Measurements from ENCODE around the gene CD93. TPM values are rescaled to one million over a fixed set of nuclear protein-coding genes. Genes with fewer than 3 reads are reported as not detected.

CD93 gene
- total RNA-seq, 1 experiment from 2014 or later = not detected

DNA sequence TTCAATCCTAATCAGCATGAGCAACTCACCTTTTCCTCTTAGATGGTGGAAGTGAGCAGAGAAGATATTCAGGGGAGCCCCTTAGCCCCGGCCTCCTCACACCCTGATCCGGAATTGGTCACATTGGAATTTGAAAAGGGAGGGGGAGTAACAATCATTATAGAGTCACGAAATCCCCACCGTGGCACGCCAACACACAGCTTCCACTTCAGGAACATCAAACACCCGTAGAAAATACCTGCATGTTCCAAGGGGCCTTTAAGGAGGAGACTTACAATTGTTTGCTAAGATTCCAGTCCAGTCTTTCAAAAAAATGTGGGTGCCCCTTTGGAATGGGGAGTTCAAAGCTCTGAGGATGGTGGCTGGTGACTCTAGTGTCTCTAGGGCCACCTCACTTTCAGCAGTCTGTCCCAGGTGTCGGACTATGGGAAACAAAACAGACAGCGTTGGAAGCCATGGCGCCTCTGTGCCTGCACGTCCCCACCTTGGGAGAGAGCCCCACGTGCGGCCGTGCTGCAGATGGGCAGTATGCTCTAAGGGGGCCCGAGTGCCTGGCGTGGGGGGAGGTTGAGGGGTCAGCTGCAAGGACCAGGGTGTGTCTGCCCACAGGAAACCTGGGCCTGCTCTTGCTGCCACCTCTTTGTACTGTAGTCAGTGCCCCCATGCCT lies 2.4 kb downstream of the CD93 start:
- no peak for DNase-seq (ENCODE audit: low spot score)

DNA sequence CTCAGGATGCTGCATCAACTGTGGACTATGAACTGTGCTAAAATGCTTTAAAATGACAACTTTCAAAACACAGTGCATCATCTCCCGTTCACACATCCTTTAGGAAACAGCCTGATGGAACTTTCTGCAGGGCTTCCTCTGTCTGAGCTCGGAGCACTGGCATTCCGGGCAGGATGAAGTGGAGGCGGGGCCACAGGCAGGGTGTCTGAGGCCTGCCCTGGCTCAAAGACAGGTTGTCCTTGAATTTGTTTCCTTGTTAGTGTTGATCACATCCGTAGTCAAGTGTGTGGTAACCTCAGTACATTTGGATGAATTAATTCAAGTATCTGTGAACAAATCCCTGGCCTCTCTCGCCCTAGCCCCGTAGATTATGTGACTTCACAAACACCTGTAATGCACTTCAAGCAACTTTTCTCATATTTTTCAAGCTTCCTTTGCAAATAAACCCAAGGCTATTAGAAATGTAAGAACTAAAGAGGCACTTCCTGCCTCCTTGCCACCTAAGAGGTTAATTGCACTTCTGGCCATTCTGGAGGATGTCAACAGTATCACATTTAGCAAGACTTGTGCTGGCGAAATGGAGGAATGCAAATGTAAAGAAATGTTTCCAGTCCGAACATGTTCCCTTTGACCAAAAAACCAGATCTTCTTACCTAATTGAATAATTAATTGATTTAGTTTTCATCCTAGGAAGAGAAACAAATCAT lies 3.1 kb downstream of the CD93 start:
- no peak for DNase-seq (ENCODE audit: low spot score)

DNA sequence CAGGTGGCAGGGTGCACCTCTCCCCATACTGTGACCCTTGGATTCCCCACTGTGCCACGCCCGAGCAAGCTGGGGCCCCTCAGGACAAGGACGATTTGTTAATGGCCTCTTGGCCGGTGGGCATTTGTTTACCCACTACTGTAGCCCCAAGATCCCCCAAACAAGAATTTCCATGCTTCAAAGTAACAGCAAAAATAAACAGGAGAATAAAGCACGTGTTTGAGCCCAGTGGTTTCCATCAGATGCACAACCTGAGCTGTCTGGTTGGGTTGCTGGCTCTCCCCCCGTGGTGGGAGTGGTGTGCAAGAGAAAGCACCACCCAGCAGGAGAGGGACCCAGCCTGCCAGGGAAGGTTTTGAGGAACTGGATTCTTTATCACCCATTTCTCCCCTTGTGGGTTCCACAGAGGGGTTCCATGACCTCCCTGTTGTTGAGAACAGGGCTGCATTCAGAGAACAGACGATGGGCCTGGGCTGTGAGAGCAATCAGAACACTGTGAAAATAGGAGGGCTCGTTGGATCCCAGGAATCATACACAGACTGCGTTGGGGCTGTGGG lies 4.8 kb downstream of the CD93 start:
- DNase-seq (ENCODE audit: low spot score) = no peak

DNA sequence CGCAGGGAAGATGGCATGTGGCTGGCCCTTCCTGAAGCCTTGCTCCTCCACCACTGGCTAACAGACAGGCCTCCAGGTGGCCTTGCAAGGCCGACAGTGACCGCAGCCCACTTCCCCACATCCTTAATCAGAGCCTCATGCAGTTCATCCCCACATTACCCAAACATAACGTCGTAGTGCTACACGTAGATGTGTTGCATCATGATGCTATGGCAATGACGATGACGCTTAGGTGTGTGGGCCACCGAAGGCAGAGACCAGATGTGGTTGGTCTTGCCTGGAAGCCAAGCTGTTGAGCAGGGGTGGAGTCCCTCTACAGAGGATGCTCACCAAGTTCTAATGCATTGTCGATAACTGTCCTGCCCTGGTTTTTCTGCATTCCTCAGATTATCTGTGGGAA lies 5.6 kb downstream of the CD93 start:
- no peak for DNase-seq (ENCODE audit: low spot score)

DNA sequence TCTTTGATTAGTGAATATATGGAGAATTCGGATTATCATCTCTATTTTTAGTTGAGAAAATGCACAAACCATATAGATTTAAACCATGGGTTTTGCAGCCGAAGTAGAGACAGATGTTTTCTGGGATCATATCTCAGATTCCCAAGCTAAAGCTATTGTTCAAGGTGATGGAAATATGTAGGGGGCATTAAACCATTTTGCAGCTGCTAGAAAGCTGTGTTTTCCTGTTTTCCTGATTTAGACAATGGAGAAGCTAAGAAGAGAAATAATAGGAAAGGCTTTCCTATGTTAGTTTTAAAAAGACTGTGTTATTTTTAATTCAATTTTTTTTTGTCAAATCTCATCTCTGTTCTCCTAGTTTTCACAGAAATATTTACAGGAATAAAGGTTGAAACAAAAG lies 6.2 kb downstream of the CD93 start:
- no peak for DNase-seq (ENCODE audit: low spot score)

DNA sequence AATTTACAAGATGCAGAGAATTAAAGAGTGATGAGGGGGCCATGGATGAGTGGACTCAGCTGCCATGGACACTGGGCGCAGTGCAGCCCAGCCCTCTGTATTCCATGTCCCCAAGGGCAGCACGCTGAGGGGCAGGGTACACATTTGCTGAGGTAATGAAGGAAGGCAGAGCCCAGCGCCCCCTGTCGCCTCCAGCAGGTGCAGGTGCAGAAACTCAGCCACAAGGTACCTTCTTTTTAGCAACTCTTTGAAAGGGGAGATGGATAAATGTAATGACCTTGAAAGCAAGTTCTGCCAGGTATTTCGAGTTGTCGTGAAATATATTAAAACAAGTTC lies 7.1 kb downstream of the CD93 start:
- DNase-seq (ENCODE audit: low spot score) = no peak

DNA sequence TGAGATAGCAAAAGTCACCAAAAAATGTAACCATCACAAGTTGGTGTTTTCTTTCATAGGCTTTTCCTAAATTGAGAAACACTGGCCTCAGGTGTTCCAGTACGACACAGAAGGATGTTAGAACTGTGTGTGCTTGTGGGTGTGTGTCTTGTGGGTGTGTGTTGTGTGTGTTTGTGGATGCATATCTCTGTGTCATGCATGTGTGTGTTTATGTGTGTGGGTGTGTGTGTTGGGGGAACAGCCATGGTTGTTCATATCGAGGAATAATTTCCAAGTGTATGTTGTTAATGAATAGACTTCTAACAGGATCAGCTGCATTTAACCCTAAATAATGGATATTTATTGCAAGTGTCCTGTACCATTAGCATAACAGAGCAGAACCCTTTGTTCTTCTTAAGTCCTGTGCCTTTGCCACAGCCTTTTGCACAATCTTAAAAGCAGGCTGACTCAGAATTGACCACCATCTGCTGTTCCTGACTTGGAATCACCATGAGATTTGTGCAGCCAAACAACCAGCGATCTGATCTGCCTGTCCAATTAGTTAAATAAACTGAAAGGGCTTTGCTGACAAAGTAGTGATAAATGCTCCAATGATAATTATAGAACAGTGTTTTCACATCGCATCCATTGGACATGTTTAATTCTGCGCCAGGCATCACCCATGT lies 7.6 kb downstream of the CD93 start:
- DNase-seq (ENCODE audit: low spot score) = no peak

DNA sequence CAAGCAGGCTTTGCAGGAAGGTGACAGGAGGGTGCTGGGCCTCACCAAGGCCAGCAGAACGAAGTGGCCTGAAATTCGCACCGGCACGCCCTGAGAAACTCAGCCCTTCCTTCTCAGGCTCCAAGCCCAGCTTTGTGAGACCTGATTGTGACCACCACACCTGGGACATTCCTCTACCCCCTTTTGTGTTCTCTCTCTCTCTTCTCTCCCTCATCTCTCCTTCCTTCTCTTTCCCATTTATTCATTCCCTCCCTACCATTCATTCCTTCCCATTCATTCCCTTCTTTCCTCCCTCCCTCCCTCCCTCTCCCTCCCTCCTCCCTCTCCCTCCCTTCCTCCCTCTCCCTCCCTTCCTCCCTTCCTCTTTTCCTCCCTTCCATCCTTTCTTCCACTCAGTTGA lies 8.8 kb downstream of the CD93 start:
- DNase-seq (ENCODE audit: low spot score) = no peak

DNA sequence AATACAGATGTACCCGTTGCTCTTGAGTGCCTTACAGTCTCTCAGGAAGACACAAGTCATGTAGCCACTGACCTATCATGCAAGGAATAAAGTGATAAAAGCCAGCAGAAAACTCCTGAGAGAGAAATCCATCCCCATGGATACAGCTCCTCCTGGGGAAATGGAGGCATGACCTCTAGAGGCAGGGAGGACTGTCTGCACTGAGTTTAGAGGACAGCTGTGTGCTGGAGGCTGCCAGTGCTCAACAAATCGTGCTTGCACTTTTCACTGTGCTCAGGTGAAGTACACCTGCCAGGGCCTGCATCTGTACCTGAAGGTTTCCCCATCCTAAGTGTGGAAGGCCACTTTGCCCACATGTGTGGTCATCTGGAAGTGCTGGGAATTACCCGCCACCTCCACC lies 12.1 kb downstream of the CD93 start:
- no peak for DNase-seq (ENCODE audit: low spot score)

DNA sequence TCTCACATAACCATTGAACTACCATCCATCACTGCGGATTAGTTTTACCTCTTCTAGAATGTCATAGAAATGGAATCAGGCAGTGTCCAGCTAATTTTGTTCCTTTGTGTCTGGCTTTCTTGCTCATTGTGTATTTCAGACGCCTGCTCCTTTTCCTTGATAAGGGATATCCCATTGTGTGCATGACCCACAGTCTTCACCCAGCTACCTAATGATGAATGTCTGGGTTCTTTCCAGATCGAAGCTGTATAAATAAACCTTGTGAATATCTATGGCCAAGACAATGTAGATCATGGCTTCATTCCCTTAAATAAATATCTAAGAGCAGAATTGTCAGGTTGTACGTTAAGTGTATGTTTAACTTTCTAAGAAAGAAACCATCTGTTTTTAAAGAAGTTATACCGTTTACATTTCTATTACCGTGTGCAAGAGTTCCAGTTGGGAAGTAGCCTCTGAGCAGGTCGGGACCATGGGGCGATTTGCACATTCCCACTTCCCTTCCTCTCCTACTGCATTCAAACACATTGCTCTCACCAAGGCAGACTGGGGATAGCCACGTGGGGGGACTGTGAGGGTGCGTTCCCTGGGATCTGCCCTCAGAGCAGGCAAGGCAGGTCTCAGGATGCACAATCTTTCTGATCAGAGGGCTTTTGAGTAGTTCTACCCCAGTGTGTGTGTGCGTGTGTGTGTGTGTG lies 13.1 kb downstream of the CD93 start:
- no peak for DNase-seq (ENCODE audit: low spot score)

DNA sequence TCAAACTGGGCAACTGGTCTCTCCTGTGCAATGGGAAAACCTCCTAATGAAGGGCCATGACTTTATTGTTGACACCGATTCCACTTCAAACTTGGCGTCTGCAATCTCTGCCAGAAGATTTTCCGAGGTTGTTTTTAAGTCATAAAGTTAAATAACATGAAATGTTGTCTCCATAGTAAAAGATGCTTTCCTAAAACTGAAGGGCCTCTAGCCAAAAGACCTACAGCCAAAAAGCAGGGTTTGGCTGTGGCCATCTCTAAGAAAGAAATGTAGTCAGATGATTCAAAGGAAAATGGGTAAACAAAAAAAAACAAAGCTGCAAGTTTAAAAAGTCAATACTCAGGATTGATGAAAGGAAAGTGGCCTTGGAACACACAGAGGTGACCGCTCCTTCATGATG lies 14.1 kb downstream of the CD93 start:
- DNase-seq (ENCODE audit: low spot score) = no peak

DNA sequence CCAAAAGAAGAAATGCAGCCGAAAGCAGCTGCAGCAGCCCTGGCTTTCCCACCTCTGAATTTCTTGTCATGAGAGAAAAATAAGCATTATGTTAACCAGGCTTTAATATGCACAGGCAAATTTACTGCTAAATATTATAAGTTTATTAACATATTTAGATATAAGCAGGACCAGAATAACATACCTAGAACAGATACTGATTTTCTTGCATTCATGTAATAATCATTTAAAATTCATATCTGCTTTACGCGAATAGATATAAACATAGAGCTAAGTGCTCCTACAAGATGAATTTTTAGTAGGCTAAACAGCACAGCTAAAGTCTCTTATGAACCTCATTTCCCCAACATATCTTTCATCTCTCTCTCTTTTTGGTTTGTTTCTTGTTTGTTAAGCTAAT lies 14.7 kb downstream of the CD93 start:
- DNase-seq (ENCODE audit: low spot score) = no peak

DNA sequence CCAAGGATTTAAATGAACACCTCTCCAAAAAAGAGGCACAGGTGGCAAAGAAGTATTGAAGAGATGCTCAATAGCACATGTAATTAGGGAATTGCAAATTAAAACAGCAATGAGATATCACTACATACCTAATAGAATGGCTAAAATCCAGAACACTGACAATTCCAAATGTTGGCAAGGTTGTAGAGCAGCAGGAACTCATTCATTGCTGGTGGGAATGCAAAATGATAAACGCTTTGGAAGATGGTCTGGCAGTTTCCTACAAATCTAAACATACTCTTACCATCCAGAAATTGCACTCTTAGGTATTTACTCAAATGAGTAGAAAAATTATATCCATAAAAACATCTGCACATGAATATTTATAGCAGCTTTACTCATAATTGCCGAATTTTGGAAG lies 17.0 kb downstream of the CD93 start:
- DNase-seq (ENCODE audit: low spot score) = no peak

DNA sequence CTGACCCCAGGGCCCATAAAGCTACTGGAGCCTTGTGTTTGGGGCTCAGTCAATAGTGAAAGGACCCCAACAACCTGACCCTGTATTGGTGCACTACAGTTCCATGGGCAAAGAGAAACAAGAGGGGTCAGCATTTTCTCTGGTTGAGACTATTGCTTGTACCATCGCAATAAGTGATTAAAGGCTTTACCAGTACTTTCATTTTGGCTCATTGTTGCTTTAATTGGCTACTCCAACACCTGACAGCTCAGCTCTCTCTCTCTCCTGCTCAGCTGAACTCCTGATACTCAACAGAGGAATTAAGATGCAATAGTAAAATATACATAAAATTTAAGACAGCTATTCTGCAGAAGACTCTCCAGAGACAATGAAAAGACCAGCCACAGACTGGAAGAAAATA lies 17.8 kb downstream of the CD93 start:
- no peak for DNase-seq (ENCODE audit: low spot score)

DNA sequence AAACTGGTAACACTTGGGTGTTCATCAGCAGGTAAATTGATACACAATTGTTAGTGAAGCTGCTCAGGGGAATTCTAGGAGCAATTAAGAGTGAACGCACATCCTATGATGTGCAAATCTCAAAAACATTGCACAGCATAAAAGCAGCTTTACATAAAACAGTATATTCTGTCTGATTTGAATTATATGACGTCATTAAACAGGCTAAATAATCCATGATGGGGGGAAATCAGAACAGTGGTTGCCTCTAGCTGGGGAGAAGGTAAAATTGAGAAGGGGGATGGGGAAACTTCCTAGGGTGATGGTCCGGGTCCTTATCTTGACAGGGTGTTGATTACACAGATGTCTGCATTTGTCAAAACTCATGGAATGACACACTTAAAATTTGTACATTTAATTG lies 19.4 kb downstream of the CD93 start:
- no peak for DNase-seq (ENCODE audit: low spot score)

DNA sequence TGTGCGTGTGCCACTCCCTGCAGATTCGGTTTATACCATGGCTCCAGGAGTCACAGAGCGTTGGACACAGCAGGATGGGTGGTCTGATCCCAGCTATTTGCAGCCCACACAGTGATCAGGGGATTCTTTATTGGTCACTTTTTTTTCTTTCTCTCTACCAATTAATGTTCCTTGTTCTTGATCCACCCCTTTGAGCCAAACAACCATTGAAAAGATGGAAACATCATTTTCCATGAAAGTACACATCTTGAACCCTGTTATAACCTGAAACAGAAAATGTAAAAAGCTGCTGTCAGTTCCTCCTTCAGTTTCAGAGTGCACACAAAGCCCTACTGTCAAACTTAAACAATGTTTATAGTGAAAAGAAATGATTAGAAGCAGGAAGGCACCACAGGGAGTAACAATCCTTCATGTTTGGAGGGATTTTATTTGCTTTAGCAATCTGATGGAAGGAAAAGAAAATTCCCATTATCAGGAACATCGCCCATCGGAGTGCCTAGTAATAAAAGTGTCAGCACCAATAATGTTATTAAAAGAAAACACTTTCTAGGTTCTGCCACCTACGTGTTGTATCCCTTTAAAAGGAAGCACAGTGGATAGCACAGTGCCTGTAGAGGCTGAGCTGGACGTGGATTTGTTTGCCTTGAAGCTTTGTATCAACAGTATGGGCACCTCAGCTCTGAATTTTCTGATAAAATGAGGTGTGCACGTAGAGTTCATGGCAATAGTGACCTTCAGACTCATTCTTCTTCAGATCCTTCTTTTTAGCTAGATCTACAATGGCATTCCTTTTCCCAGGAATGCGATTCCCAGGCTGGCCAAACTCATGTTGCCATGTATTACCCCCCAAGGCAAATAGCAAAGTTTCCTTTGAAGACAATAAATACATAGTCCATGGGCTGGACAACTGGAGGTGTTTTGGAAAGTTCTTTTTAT lies 20.6 kb downstream of the CD93 start:
- no peak for DNase-seq (ENCODE audit: low spot score)

DNA sequence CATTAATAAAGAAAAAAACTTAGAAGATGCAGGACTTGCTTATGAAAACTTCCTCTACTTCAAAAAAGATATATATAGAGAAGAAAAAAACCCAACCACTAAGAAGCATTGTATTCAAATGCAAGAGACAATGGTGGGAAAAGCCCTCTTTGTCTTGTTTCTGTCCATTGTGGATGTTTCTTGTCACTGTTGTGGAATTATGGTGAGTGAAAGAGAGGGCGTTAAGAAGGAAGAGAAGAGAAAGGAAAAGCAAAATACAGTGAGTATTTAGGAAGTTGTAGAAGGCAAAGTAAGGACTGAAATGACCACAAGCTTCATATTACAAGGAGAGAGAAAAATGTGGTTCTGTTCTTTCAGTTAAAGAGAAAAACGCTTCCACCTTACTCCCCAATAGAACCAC lies 22.5 kb downstream of the CD93 start:
- no peak for DNase-seq (ENCODE audit: low spot score)

DNA sequence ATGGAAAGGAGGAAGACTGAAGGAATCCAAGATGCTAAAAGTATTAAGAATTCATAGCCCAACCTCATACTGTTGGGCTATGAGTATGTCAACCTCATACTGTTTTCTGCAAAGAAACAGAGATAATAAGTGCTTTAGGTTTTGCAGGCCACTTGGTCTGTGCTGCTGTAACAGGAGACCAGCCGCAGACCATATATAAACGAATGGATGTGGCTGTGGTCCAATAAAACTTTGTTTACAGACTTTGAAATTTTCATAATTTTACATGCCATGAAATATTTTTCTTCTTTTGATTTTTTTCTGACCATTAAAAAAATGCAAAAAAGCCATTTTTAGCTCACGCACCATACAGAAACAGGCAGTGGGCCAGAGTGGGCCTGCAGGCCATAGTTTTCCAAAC lies 23.0 kb downstream of the CD93 start:
- no peak for DNase-seq (ENCODE audit: low spot score)

DNA sequence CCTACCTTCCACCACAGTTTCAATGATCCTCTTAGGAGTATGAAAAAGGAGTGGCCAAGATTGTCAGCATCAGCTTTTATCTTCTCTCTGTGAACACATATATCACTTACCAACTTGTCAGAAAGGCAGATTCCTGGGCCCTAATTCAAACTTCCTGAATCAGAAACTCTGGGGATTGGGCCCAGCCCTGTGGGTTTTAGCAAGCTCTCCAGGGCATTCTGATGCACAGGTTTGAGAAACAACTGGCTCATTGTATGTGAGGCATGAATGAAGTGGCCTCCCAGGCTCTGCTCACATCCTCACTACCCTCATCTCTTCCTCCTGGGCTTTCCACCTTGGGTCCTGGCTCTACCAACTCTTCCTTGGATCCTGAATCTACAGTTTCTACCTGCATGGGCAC lies 23.5 kb downstream of the CD93 start:
- no peak for DNase-seq (ENCODE audit: low spot score)

DNA sequence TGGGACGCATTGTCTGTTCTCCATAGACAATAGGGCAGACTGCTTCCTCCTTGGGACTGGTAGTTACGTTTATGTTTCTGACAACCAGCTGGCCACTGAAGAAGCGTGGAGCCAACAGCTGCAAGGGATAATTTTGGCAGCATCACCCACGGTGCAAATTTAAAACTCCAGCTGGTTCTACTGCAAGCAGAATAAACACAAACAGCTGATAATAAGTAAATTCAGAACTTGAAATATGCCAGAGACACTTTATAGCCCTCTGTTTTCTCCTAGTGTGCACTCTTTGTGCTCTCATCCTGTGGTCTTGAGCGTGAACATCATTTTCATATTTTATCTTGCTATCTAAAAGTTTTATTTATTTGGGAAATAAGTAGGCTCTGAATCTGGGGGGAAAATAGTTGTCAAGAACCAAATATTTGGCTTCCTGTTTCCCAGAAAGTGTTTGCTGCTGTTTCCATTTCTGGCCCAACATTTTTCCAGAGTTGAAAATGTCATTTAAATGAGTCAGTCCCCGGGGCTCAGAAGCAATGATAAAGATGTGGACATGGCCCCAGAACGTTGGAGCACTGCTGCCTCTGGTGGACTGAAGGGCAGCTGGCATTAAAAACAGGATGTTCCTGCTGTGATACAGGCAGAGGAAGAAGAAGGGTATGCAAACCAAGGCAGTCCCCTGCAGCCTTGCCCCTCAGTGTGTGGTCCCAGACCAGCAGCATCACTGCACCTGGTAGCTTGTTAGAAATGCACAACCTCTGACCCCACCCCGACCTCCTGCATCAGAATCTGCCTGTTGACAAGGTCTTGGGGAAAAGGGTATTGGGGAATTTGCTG lies 24.2 kb downstream of the CD93 start:
- peak; percentile 77 for DNase-seq (ENCODE audit: low spot score)

DNA sequence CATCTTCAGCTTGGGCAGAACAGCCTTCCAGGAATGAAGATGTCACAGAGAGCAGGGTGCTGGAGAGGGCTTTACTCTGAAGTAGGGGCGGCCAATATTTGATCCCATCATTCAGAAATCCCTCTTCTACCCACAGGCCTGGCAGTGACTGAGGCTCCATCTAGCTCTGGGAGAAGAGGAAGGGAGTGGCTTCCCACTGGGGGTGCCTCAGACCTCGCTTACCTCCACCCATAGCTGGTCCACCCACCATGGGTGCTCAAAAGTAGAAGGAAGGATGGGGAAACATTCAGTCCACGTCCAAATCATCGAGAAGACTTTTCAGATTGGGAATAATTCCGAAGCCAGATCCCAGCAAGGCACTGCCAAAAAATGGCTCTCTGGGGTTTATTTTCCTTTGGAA lies 24.9 kb downstream of the CD93 start:
- DNase-seq (ENCODE audit: low spot score) = no peak

All from H4 (cell line).